Neural progenitor cell (in vitro differentiated cells): Measurements from ENCODE around the gene C20orf204. TPM values are rescaled to one million over a fixed set of nuclear protein-coding genes. Genes with fewer than 3 reads are reported as not detected.
"Not testable (repeated sequence)": the region's sequence is repeated elsewhere in the genome, so short reads cannot be mapped to it uniquely, and the experiment has no call there.

Experiments
- DNase-seq: peaks from one replicate; pipeline ENCODE4 v3.0.0-alpha.2; 2016; ENCODE audit warnings: low spot score
- H2AFZ ChIP-seq: fragments of 200-600 bp; sonication (generic); replicated peaks from 2 replicates; pipeline ENCODE4 v1.6.1; 2016; ENCODE audit warnings: antibody characterized with exemption
- H3F3A ChIP-seq: fragments of 200-600 bp; sonication (generic); 2 replicates; pipeline ENCODE4 v1.6.1; 2016; ENCODE audit warnings: antibody characterized with exemption, low read depth
- H3K27ac ChIP-seq: fragments of 200-600 bp; sonication (generic); 2 replicates; pipeline ENCODE4 v1.5.1; 2016; ENCODE audit warnings: mild to moderate bottlenecking
- H3K27me3 ChIP-seq: fragments of 200-600 bp; sonication (generic); 2 replicates; pipeline ENCODE4 v1.6.1; 2016; ENCODE audit warnings: mild to moderate bottlenecking, moderate library complexity
- H3K36me3 ChIP-seq: fragments of 200-600 bp; sonication (generic); 2 replicates; pipeline ENCODE4 v1.5.1; 2016
- H3K4me1 ChIP-seq: fragments of 200-600 bp; sonication (generic); 2 replicates; pipeline ENCODE4 v1.6.1; 2016; ENCODE audit warnings: mixed run types
- H3K4me2 ChIP-seq: fragments of 200-600 bp; sonication (generic); 2 replicates; pipeline ENCODE4 v1.6.1; 2016
- H3K4me3 ChIP-seq: fragments of 200-600 bp; sonication (generic); 2 replicates; pipeline ENCODE4 v1.5.1; 2016
- H3K79me2 ChIP-seq: fragments of 200-600 bp; sonication (generic); 2 replicates; pipeline ENCODE4 v1.6.1; 2016; ENCODE audit warnings: low read depth
- H3K9ac ChIP-seq: fragments of 200-600 bp; sonication (generic); 2 replicates; pipeline ENCODE4 v1.6.1; 2016
- H3K9me3 ChIP-seq: fragments of 200-600 bp; sonication (generic); 2 replicates; pipeline ENCODE4 v1.5.1; 2016; ENCODE audit warnings: low read depth
- H4K20me1 ChIP-seq: fragments of 200-600 bp; sonication (generic); 2 replicates; pipeline ENCODE4 v1.6.1; 2016; ENCODE audit warnings: low read depth
- H3K27ac Mint-ChIP-seq: 3 replicates; pipeline ENCODE4 v1.8.0; 2021; ENCODE audit warnings: mixed read lengths
- H3K27me3 Mint-ChIP-seq: 2 replicates; pipeline ENCODE4 v1.8.0; 2022; ENCODE audit warnings: low read depth, mild to moderate bottlenecking, inconsistent platforms, moderate library complexity, mixed read lengths; ENCODE audit not compliant: insufficient read depth
- H3K36me3 Mint-ChIP-seq: 3 replicates; pipeline ENCODE4 v1.8.0; 2021; ENCODE audit warnings: mixed read lengths
- H3K4me1 Mint-ChIP-seq: 3 replicates; pipeline ENCODE4 v1.8.0; 2021; ENCODE audit warnings: mixed read lengths
- H3K4me3 Mint-ChIP-seq: 3 replicates; pipeline ENCODE4 v1.8.0; 2021; ENCODE audit warnings: mild to moderate bottlenecking, moderate library complexity, mixed read lengths
- H3K9me3 Mint-ChIP-seq: 3 replicates; pipeline ENCODE4 v1.8.0; 2020; ENCODE audit warnings: mixed read lengths
- CTCF ChIP-seq: fragments of 200-600 bp; sonication (generic); IDR thresholded peaks from 2 replicates; pipeline ENCODE4 v1.5.1; 2017; ENCODE audit warnings: antibody characterized with exemption, mild to moderate bottlenecking
- EZH2 ChIP-seq: fragments of 200-600 bp; sonication (generic); IDR thresholded peaks from 2 replicates; pipeline ENCODE4 v1.6.1; 2017; ENCODE audit warnings: antibody characterized with exemption, mild to moderate bottlenecking, moderate library complexity
- EZH2phosphoT487 ChIP-seq: fragments of 200-600 bp; sonication (generic); IDR thresholded peaks from 2 replicates; pipeline ENCODE4 v1.6.1; 2017; ENCODE audit warnings: antibody characterized with exemption
- total RNA-seq: library from RNA; depleted of rRNA; stranded (reverse); fragments of >200 nt; gene quantifications from 2 replicates; pipeline ENCODE4 v1.2.3, GENCODE V29; 2015; ENCODE audit warnings: low replicate concordance

C20orf204 gene
- total RNA-seq, 1 donor from 2014 or later, result 0.04 TPM

- Histone ChIP-seq H3K36me3 (no peaks in the 10 kb centered on the region), H3K4me3 (peak within 1 kb of the TSS; percentile 61), H3F3A (peaks cover 47% of the 10 kb centered on the region), H3K27ac (no peak within 1 kb of the TSS), H3K4me2 (peak within 1 kb of the TSS; percentile 97), H3K79me2 (no peaks in the 10 kb centered on the region), H3K27me3 (peaks cover 92% of the 10 kb centered on the region), H2AFZ (peak within 1 kb of the TSS; percentile 84), H3K9me3 (no peaks in the 10 kb centered on the region), H3K9ac (no peak within 1 kb of the TSS), H4K20me1 (peaks cover 19% of the 10 kb centered on the region), H3K4me1 (peaks cover 23% of the 10 kb centered on the region)
- TF ChIP-seq EZH2phosphoT487 (peak; percentile 65), CTCF (peak; percentile 34), EZH2 (peak; percentile 9)
- Mint-ChIP-seq H3K4me3 (peak within 1 kb of the TSS; percentile 90), H3K27me3 (peaks cover 37% of the 10 kb centered on the region), H3K27ac (no peak within 1 kb of the TSS), H3K4me1 (peaks cover 37% of the 10 kb centered on the region), H3K36me3 (no peaks in the 10 kb centered on the region), H3K9me3 (peaks cover 15% of the 10 kb centered on the region)
- peak; percentile 54 for DNase-seq
Observed at GRCh38 chr20:64083804-64084684, 48.1 kb downstream of the C20orf204 start, which contains the start of gene LKAAEAR1. TSS of gene LKAAEAR1 (minus strand) at chr20:64084398. CDS start at chr20:64084219, 179 bp downstream.

- no peak overlapping the region for H3K9ac ChIP-seq
- peaks cover 93% of the 10 kb centered on the region for H3K27me3 ChIP-seq
- no peak overlapping the region for H3K27ac Mint-ChIP-seq
- peaks cover 36% of the 10 kb centered on the region for H3K4me1 Mint-ChIP-seq
- no peaks in the 10 kb centered on the region for H3K36me3 Mint-ChIP-seq
- H3K79me2 ChIP-seq, result no peaks in the 10 kb centered on the region
- peaks cover 40% of the 10 kb centered on the region for H3K27me3 Mint-ChIP-seq
- H2AFZ ChIP-seq, result no peak overlapping the region
- H3K4me3 ChIP-seq, result peak overlapping the region; percentile 61
- peaks cover 19% of the 10 kb centered on the region for H4K20me1 ChIP-seq
- peaks cover 42% of the 10 kb centered on the region for H3F3A ChIP-seq
- peak overlapping the region; percentile 90 for H3K4me3 Mint-ChIP-seq
- peaks cover 15% of the 10 kb centered on the region for H3K9me3 Mint-ChIP-seq
- no peaks in the 10 kb centered on the region for H3K36me3 ChIP-seq
- peak; percentile 59 for DNase-seq
- no peaks in the 10 kb centered on the region for H3K9me3 ChIP-seq
- H3K27ac ChIP-seq, result no peak overlapping the region
- TF ChIP-seq EZH2phosphoT487, result no peak
- TF ChIP-seq EZH2, result no peak
- no peak for TF ChIP-seq CTCF
- H3K4me2 ChIP-seq, result peak overlapping the region; percentile 97
- H3K4me1 ChIP-seq, result peaks cover 20% of the 10 kb centered on the region
Observed at GRCh38 chr20:64084685-64085152, 48.7 kb downstream of the C20orf204 start.

GRCh38 chr20:64086801-64087200, 50.8 kb downstream of the C20orf204 start:
- Histone ChIP-seq H3K4me3 (no peak overlapping the region), H4K20me1 (peaks cover 13% of the 10 kb centered on the region), H3K36me3 (no peaks in the 10 kb centered on the region), H3K4me1 (peaks cover 17% of the 10 kb centered on the region), H3K4me2 (no peak overlapping the region), H2AFZ (no peak overlapping the region), H3K27me3 (peaks cover 87% of the 10 kb centered on the region), H3K79me2 (no peaks in the 10 kb centered on the region), H3F3A (peaks cover 24% of the 10 kb centered on the region), H3K9ac (no peak overlapping the region), H3K27ac (no peak overlapping the region), H3K9me3 (no peaks in the 10 kb centered on the region)
- no peak for DNase-seq
- Mint-ChIP-seq H3K4me1 (peaks cover 33% of the 10 kb centered on the region), H3K4me3 (no peak overlapping the region), H3K36me3 (no peaks in the 10 kb centered on the region), H3K27ac (no peak overlapping the region), H3K9me3 (peaks cover 15% of the 10 kb centered on the region), H3K27me3 (peaks cover 46% of the 10 kb centered on the region)
- no peak for TF ChIP-seq CTCF
- TF ChIP-seq EZH2, result no peak
- no peak for TF ChIP-seq EZH2phosphoT487

- not testable (repeated sequence) for H3K36me3 ChIP-seq, H3K27ac Mint-ChIP-seq, H3K4me3 ChIP-seq, H3K36me3 Mint-ChIP-seq, H4K20me1 ChIP-seq, H3K4me2 ChIP-seq, H3K9ac ChIP-seq, H2AFZ ChIP-seq, H3K27ac ChIP-seq, H3K79me2 ChIP-seq, H3K4me3 Mint-ChIP-seq, H3K9me3 ChIP-seq, DNase-seq
- Mint-ChIP-seq H3K4me1 (peaks cover 33% of the 10 kb centered on the region), H3K9me3 (peaks cover 15% of the 10 kb centered on the region), H3K27me3 (peaks cover 49% of the 10 kb centered on the region)
- H3K4me1 ChIP-seq, result peaks cover 20% of the 10 kb centered on the region
- peaks cover 19% of the 10 kb centered on the region for H3F3A ChIP-seq
- peaks cover 86% of the 10 kb centered on the region for H3K27me3 ChIP-seq
Observed at GRCh38 chr20:64087226-64087825, 51.3 kb downstream of the C20orf204 start.

GRCh38 chr20:64088586-64088985, 52.6 kb downstream of the C20orf204 start:
- not testable (repeated sequence) for DNase-seq, H2AFZ ChIP-seq, H3K27ac ChIP-seq, H3K36me3 ChIP-seq, H3K27ac Mint-ChIP-seq, H3K9ac ChIP-seq, H3K4me2 ChIP-seq, H4K20me1 ChIP-seq, H3K4me3 ChIP-seq, H3K9me3 ChIP-seq, H3K36me3 Mint-ChIP-seq, H3K79me2 ChIP-seq
- peaks cover 28% of the 10 kb centered on the region for H3K4me1 Mint-ChIP-seq
- Histone ChIP-seq H3K27me3 (peaks cover 82% of the 10 kb centered on the region), H3K4me1 (peaks cover 13% of the 10 kb centered on the region), H3F3A (peaks cover 18% of the 10 kb centered on the region)
- H3K27me3 Mint-ChIP-seq, result peaks cover 49% of the 10 kb centered on the region
- H3K9me3 Mint-ChIP-seq, result peaks cover 15% of the 10 kb centered on the region
- peak overlapping the region; percentile 1 for H3K4me3 Mint-ChIP-seq
